ENCODE data around the gene GP1BA. TPM values are rescaled to one million over a fixed set of nuclear protein-coding genes. Genes with fewer than 3 reads are reported as not detected.
A peak's percentile ranks its signal among the peaks of the same experiment; 100 is the strongest.

The GP1BA gene
- total RNA-seq (2021) (not detected in 2 replicates), Bru-seq, nascent RNA (not detected), BruChase-seq, experiment 1, labeled RNA remaining after a 2-hour chase (percentile 13 among the genes with signal in this experiment), BruChase-seq, experiment 2, labeled RNA remaining after a 6-hour chase (not detected)
- long read RNA-seq, partial matches to known transcripts, result 0 of 40 reads
- long read RNA-seq, other reads (novel, unspliced or antisense), result 40 of 40 reads

DNA sequence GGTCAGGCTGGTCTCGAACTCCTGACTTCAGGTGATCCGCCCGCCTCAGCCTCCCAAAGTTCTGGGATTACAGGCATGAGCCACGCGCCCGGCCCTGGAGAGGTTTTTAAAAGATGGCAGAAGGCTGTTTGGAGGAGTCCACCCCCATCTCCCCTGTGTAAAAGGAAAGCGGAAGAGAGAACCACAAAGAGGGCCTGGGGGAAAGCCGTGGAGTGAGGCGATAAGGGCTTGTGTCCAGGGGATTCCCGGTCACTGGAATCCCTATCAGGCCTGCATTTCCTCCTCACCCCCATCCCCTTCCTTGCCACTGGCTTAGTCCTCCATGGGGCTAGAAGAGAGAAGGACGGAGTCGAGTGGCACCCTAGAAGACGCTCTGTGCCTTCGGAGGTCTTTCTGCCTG lies at the start of gene GP1BA:
Gene GP1BA (plus strand): TSS at position 315 of the 400 bp plus-strand sequence. CDS start 328 bp downstream, outside the sequence.
- no peak within 1 kb of the TSS for H3K4me3 ChIP-seq
- BruUV-seq (replicated peaks), result no TSS peak
- ChIA-PET POLR2A (ENCODE audit: unreplicated experiment) (no interaction called here), CTCF (no interaction called here)
- H3K79me2 ChIP-seq (ENCODE audit: low read depth), result no peaks in the 10 kb centered on the region
- no peak within 1 kb of the TSS for H3K4me2 ChIP-seq
- H3K9me2 ChIP-seq (ENCODE audit: insufficient read depth), result no peaks in the 10 kb centered on the region
- no peaks in the 10 kb centered on the region for H3K9me3 ChIP-seq (ENCODE audit: insufficient read depth, low read depth)
- no peak within 1 kb of the TSS for H3K27ac ChIP-seq
- no peak for DNase-seq
- H2AFZ ChIP-seq, result no peak within 1 kb of the TSS
- H3F3A ChIP-seq (ENCODE audit: insufficient read depth, low read depth), result peaks cover 13% of the 10 kb centered on the region; the same call in 1 of the 2 replicates
- no peaks in the 10 kb centered on the region for H3K27me3 ChIP-seq (ENCODE audit: insufficient read depth, low read depth)
- no peaks in the 10 kb centered on the region for H4K20me1 ChIP-seq (ENCODE audit: insufficient read depth)
- intact Hi-C loops (cut with micrococcal nuclease; ENCODE audit: unreplicated experiment), result no loop called here
- peaks cover 10% of the 10 kb centered on the region for H3K4me1 ChIP-seq (replicated peaks; ENCODE audit: insufficient read depth)
- TF ChIP-seq, protein P1, sequence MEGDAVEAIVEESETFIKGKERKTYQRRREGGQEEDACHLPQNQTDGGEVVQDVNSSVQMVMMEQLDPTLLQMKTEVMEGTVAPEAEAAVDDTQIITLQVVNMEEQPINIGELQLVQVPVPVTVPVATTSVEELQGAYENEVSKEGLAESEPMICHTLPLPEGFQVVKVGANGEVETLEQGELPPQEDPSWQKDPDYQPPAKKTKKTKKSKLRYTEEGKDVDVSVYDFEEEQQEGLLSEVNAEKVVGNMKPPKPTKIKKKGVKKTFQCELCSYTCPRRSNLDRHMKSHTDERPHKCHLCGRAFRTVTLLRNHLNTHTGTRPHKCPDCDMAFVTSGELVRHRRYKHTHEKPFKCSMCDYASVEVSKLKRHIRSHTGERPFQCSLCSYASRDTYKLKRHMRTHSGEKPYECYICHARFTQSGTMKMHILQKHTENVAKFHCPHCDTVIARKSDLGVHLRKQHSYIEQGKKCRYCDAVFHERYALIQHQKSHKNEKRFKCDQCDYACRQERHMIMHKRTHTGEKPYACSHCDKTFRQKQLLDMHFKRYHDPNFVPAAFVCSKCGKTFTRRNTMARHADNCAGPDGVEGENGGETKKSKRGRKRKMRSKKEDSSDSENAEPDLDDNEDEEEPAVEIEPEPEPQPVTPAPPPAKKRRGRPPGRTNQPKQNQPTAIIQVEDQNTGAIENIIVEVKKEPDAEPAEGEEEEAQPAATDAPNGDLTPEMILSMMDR (conservative IDR thresholded peaks at IDR 0.05), result no peak
- TF ChIP-seq EZH2 (IDR thresholded peaks at IDR 0.05; ENCODE audit: low read depth), result no peak
- H3K36me3 ChIP-seq (ENCODE audit: low read depth), result no peaks in the 10 kb centered on the region

DNA sequence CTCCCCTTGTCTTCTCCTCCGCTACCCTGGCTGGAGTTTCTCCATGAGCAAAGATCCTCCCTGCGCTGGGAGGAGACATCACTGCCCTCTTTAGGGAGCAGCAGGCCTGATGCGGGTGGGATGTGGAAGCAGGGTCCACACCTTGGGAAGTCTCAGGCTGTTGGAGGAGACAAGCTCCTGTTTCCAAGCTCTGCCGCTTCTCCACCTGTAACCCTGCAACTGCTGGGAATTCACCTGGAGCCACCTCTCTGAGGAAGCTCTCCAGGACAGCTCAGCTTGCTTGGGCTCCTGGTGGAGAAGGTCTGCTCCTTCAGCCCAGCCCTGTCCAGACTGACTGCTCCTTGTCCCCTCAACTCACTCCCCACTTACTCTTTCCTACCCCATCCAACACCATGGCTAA lies 47.6 kb upstream of the GP1BA start:
- POLR2A ChIA-PET (ENCODE audit: unreplicated experiment), result interaction anchor here (0.6 kb wide), 1 partner anchor 38 kb away, joined by 5 read pairs; no protein-coding TSS in a partner anchor
- peaks cover 31% of the 10 kb centered on the region; the same call in 1 of the 2 replicates for H3F3A ChIP-seq (ENCODE audit: insufficient read depth, low read depth)
- H3K4me2 ChIP-seq, result no peak overlapping the region
- no peak for TF ChIP-seq EZH2 (IDR thresholded peaks at IDR 0.05; ENCODE audit: low read depth)
- no peak for DNase-seq
- CTCF ChIA-PET, result no interaction called here
- intact Hi-C loops (cut with micrococcal nuclease; ENCODE audit: unreplicated experiment), result loop anchor here (5.0 kb wide), 1 partner anchor 77 kb away; the partner anchor contains the start of gene PLD2
- no peaks in the 10 kb centered on the region for H3K79me2 ChIP-seq (ENCODE audit: low read depth)
- H3K9me2 ChIP-seq (ENCODE audit: insufficient read depth), result no peaks in the 10 kb centered on the region
- 0 out of 2 replicates have a peak, but pooled peaks cover 3% of the 10 kb centered on the region for H3K36me3 ChIP-seq (ENCODE audit: low read depth)
- no peaks in the 10 kb centered on the region for H3K4me1 ChIP-seq (replicated peaks; ENCODE audit: insufficient read depth)
- BruUV-seq (replicated peaks), result no TSS peak
- H3K4me3 ChIP-seq, result no peak overlapping the region
- H2AFZ ChIP-seq, result no peak overlapping the region
- no peak overlapping the region for H3K27ac ChIP-seq
- peaks cover 10% of the 10 kb centered on the region for H4K20me1 ChIP-seq (ENCODE audit: insufficient read depth)
- H3K27me3 ChIP-seq (ENCODE audit: insufficient read depth, low read depth), result no peaks in the 10 kb centered on the region
- H3K9me3 ChIP-seq (ENCODE audit: insufficient read depth, low read depth), result no peaks in the 10 kb centered on the region

DNA sequence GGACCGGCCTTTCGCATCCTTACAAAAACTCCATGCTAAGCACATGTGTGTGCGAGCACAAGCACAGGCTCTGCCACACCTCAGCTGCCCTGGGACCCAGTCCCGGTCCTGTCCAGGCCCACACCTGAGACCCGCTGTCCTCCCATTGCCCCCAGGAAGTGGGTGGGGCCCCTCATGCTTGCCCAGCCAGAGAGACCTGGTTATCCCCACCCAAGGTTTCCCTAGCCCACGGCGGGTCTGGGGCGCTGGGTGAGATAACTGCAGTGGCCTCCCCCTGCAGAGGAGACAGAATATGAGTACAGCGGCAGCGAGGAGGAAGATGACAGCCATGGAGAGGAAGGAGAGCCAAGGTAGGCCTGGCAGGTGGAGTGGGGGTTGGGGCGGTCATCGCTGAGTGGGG lies 45.2 kb upstream of the GP1BA start:
- Histone ChIP-seq H3K27me3 (ENCODE audit: insufficient read depth, low read depth) (no peaks in the 10 kb centered on the region), H3K9me3 (ENCODE audit: insufficient read depth, low read depth) (no peaks in the 10 kb centered on the region), H3F3A (ENCODE audit: insufficient read depth, low read depth) (peaks cover 31% of the 10 kb centered on the region; the same call in 1 of the 2 replicates), H3K36me3 (ENCODE audit: low read depth) (0 out of 2 replicates have a peak, but pooled peaks cover 3% of the 10 kb centered on the region), H3K9me2 (ENCODE audit: insufficient read depth) (no peaks in the 10 kb centered on the region), H3K4me3 (no peak overlapping the region), H2AFZ (no peak overlapping the region), H3K27ac (no peak overlapping the region), H3K79me2 (ENCODE audit: low read depth) (no peaks in the 10 kb centered on the region), H4K20me1 (ENCODE audit: insufficient read depth) (peaks cover 7% of the 10 kb centered on the region), H3K4me1 (replicated peaks; ENCODE audit: insufficient read depth) (no peaks in the 10 kb centered on the region), H3K4me2 (no peak overlapping the region)
- CTCF ChIA-PET, result no interaction called here
- TF ChIP-seq EZH2 (IDR thresholded peaks at IDR 0.05; ENCODE audit: low read depth), result no peak
- TF ChIP-seq, protein P1 (conservative IDR thresholded peaks at IDR 0.05), result no peak
- intact Hi-C loops (cut with micrococcal nuclease; ENCODE audit: unreplicated experiment), result loop anchor here (5.0 kb wide), 1 partner anchor 250 kb away; no protein-coding TSS in a partner anchor
- no TSS peak for BruUV-seq (replicated peaks)
- POLR2A ChIA-PET (ENCODE audit: unreplicated experiment), result no interaction called here
- DNase-seq, result no peak
